ENCODE data around the gene DOCK1. TPM values are rescaled to one million over a fixed set of nuclear protein-coding genes. Genes with fewer than 3 reads are reported as not detected.

DOCK1 gene
- polyA plus RNA-seq, 1 experiment: 37.9 TPM

- DNase-seq (ENCODE audit: low read depth, low spot score): no peak
- no peaks in the 10 kb centered on the region; the same call in 1 of the 2 replicates for H3K9me3 ChIP-seq (ENCODE audit: control insufficient read depth, insufficient read depth, low read length)
- CTCF ChIA-PET: no interaction called here
- H3K27ac ChIP-seq (ENCODE audit: low read depth, low read length): no peak overlapping the region
- H3K27me3 ChIP-seq (ENCODE audit: control insufficient read depth, insufficient read depth, low read length): no peaks in the 10 kb centered on the region
- POLR2A ChIA-PET: no interaction called here
- no peak for TF ChIP-seq CTCF (IDR thresholded peaks at IDR 0.05; ENCODE audit: low read depth, low read length)
- H3K4me3 ChIP-seq (ENCODE audit: low read depth, low read length): no peak overlapping the region
These were observed 535.1 kb downstream of the DOCK1 start for GRCh38 chr10:127440371-127440770.

GRCh38 chr10:127441350-127442219 lies 536.4 kb downstream of the DOCK1 start:
- Histone ChIP-seq H3K4me3 (ENCODE audit: low read depth, low read length) (no peak overlapping the region), H3K27me3 (ENCODE audit: control insufficient read depth, insufficient read depth, low read length) (no peaks in the 10 kb centered on the region), H3K27ac (ENCODE audit: low read depth, low read length) (no peak overlapping the region), H3K9me3 (ENCODE audit: control insufficient read depth, insufficient read depth, low read length) (no peaks in the 10 kb centered on the region; the same call in 1 of the 2 replicates)
- CTCF ChIA-PET: no interaction called here
- POLR2A ChIA-PET: no interaction called here
- no peak for TF ChIP-seq CTCF (IDR thresholded peaks at IDR 0.05; ENCODE audit: low read depth, low read length)
- DNase-seq (ENCODE audit: low read depth, low spot score): no peak

DNA sequence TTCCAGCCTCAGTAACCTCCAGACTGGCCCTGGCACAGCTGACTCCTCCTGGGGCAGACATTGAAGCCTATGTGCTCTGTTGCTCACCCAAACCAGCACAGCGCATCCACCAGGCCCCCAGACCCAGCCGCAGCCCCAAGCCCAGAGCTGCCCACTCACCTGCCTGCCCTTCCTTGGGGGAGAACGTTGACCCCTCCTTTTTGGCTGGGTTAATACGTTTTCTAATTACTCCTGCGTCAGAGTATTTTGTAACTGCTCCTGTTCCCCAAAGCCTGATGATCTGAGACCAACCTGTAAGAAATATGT lies 536.9 kb downstream of the DOCK1 start:
- no peaks in the 10 kb centered on the region for H3K27me3 ChIP-seq (ENCODE audit: control insufficient read depth, insufficient read depth, low read length)
- H3K9me3 ChIP-seq (ENCODE audit: control insufficient read depth, insufficient read depth, low read length): no peaks in the 10 kb centered on the region; the same call in 1 of the 2 replicates
- H3K4me3 ChIP-seq (ENCODE audit: low read depth, low read length): no peak overlapping the region
- CTCF ChIA-PET: no interaction called here
- no peak for DNase-seq (ENCODE audit: low read depth, low spot score)
- H3K27ac ChIP-seq (ENCODE audit: low read depth, low read length): no peak overlapping the region
- TF ChIP-seq CTCF (IDR thresholded peaks at IDR 0.05; ENCODE audit: low read depth, low read length): no peak
- POLR2A ChIA-PET: no interaction called here

DNA sequence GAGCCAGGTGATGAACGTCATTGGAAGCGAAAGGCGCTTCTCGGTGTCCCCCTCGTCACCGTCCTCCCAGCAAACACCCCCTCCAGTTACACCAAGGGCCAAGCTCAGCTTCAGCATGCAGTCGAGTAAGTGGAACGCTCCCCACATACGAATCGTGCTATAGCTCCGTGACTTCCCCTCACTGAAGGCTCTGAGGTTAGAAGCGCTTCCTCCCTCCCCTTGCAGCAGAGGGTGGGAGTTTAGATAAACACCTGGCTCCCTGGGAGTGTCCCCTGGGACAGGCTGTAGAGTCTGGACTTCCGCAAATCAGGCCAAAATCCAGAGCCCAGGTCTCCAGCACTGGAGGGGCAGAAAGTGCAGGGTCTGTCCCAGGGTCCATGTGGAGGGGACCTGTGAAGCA lies 538.9 kb downstream of the DOCK1 start:
- Histone ChIP-seq H3K9me3 (ENCODE audit: control insufficient read depth, insufficient read depth, low read length) (no peaks in the 10 kb centered on the region; the same call in 1 of the 2 replicates), H3K27ac (ENCODE audit: low read depth, low read length) (no peak overlapping the region), H3K4me3 (ENCODE audit: low read depth, low read length) (no peak overlapping the region), H3K27me3 (ENCODE audit: control insufficient read depth, insufficient read depth, low read length) (no peaks in the 10 kb centered on the region)
- POLR2A ChIA-PET: no interaction called here
- no peak for DNase-seq (ENCODE audit: low read depth, low spot score)
- no peak for TF ChIP-seq CTCF (IDR thresholded peaks at IDR 0.05; ENCODE audit: low read depth, low read length)
- CTCF ChIA-PET: no interaction called here

DNA sequence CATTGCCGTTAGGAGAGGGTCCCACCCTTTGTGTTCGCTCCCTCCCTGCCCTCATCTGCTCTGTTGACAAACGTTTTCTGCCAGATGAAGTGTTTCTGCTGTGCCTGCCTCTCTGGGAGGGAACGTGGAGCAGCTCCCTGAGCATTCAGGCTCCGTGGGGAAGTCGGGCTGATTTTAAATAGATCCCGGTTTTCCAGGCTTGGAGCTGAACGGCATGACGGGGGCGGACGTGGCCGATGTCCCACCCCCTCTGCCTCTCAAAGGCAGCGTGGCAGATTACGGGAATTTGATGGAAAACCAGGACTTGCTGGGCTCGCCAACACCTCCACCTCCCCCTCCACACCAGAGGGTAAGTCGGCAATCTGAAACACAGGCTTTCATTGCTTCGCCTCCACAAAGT lies 542.0 kb downstream of the DOCK1 start:
- ChIA-PET CTCF (no interaction called here), POLR2A (no interaction called here)
- H3K4me3 ChIP-seq (ENCODE audit: low read depth, low read length): no peak overlapping the region
- no peaks in the 10 kb centered on the region for H3K9me3 ChIP-seq (ENCODE audit: control insufficient read depth, insufficient read depth, low read length)
- H3K27me3 ChIP-seq (ENCODE audit: control insufficient read depth, insufficient read depth, low read length): no peaks in the 10 kb centered on the region
- DNase-seq (ENCODE audit: low read depth, low spot score): no peak
- TF ChIP-seq CTCF (IDR thresholded peaks at IDR 0.05; ENCODE audit: low read depth, low read length): no peak
- no peak overlapping the region for H3K27ac ChIP-seq (ENCODE audit: low read depth, low read length)

Data from AG04450 (cell line).